HG02884 (cell line): Measurements from ENCODE around the gene EDC3.
"Not testable (repeated sequence)": the region's sequence is repeated elsewhere in the genome, so short reads cannot be mapped to it uniquely, and the experiment has no call there.

Experiments
- ATAC-seq: cut with Tn5 transposase; IDR thresholded peaks from one replicate; pipeline ENCODE4 v1.9.1; 2021; ENCODE audit warnings: mild to moderate bottlenecking, moderate library complexity; ENCODE audit not compliant: unreplicated experiment

Gene EDC3, protein sequence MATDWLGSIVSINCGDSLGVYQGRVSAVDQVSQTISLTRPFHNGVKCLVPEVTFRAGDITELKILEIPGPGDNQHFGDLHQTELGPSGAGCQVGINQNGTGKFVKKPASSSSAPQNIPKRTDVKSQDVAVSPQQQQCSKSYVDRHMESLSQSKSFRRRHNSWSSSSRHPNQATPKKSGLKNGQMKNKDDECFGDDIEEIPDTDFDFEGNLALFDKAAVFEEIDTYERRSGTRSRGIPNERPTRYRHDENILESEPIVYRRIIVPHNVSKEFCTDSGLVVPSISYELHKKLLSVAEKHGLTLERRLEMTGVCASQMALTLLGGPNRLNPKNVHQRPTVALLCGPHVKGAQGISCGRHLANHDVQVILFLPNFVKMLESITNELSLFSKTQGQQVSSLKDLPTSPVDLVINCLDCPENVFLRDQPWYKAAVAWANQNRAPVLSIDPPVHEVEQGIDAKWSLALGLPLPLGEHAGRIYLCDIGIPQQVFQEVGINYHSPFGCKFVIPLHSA

DNA sequence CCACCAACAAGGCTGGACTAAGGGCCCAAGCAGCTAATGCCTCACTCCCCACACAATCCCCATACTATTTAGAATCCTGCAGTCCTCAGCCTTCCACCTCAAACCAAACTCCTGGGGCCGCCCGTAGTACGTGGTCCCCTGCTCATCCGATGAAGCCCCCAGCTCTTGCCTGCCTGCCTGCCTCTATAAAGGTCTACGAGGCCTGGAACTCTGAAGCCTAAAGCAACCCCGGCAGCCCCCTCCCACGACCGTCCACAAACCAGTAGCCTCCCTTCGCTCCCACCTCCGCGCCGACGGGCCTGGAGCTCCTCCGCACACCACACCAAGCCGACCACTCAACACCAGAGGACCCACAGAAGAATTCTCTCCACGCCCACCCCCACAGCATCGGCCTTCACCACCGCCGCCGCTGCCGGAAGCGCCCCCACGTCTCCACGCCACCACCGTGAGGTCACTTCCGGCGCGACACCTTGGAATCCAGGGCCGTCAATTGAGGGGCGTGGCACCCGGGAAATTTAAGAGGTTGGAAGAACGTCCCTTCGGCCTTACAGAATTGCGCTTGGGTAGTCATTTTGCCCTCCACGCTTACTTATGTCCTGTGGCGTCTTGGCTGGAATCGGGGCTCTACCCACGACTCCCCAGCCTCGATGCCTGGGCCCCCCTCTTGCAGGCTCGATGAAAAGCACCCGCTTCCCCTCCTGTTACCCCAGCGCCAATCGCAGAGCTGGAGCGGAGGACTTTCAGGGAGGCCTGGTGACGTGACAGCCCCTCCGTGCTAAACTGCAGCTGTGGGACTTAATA lies at the start of gene EDC3:
TSS of gene EDC3 (minus strand) at position 428 of the 801 bp plus-strand sequence. CDS start 20,900 bp downstream, outside the sequence.
- ATAC-seq = no peak

DNA sequence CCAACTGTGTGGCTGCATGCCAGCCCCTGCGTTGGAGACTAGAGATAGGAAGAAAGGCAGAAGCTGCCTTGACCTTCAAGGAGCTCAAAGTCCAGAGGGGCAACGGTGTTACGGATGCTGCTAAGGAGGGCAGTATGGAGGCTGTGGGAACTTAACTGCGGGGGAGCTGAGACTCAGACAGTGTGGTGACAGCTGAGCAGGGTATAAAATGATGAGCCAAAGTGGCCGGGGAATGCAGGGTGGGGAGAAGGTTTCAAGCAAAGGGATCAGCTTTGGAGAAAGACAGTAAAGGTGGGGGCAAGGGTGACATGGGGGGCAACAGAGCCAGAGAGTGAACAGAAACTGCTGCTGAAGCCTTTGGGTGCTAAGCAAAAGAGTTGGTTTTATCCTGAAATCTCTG lies 46.6 kb upstream of the EDC3 start:
- ATAC-seq = no peak

DNA sequence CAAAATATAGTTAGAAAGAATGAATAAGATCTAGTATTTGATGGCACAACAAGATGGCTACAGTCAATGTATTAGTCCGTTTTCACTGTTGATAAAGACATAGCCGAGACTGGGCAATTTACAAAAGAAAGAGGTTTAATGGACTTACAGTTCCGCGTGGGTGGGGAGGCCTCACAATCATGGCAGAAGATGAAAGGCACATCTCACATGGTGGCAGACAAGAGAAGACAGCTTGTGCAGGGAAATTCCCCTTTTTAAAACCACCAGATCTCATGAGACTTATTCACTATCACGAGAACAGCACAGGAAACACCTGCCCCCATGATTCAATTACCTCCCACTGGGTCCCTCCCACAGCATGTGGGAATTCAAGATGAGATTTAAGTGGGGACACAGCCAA lies 42.4 kb upstream of the EDC3 start:
- ATAC-seq = not testable (repeated sequence)

DNA sequence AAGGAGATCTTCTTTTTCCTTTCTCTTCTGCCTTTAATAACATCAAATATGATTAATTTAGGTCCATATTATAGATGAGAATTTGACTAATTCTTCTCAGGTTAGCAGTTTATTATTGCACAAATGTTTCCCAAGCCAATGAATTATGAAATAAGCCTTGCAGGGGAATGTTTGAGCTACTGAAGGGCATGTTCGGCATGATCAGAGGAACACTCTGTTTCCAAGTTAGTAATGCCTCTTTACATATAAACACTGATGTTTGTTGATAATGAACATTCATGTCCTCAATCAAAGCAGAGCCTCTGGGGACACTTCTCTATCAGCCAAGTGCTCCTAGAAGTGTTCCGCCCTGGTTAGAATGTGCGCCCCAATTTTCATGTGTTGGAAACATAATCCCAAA lies 39.5 kb upstream of the EDC3 start:
- ATAC-seq = no peak

DNA sequence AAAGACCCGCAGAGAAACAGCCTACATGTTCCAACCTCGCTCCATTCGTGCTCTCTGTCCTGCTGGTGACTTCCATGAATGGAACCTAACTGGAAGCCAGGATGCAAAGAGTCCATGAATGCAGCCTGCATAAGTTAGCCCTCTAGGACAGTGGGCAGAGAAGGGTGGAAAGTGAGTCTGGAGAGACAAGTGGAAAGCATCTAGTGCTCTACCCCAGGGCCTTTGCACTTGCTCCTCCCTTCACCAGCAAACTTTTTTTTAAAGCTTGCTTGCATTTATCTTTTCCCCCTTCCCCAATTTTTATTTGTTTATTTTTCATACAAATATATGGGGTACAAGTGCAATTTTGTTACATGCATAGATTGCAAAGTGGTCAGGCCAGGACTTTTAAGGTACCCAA lies 37.4 kb upstream of the EDC3 start:
- ATAC-seq = no peak

DNA sequence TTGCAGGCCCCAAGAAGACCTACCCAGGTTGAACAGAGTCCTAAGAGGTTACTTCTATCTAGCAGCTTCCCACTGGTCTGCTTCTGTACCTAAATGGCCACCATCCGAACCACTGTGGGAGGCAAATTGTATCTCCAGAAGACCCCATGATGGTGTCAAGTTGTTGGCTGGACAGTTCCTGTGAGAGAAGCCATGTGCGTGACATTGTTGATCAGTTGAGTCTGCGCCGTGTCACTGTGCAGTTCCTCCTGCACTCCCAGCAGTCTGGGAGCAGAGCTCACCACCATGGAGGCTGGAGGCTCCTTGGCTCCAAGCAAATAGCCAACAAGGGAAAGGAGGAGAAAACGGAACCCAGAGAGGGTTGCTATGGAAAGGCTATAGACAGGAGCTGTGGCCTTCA lies 37.0 kb upstream of the EDC3 start:
- no peak for ATAC-seq

DNA sequence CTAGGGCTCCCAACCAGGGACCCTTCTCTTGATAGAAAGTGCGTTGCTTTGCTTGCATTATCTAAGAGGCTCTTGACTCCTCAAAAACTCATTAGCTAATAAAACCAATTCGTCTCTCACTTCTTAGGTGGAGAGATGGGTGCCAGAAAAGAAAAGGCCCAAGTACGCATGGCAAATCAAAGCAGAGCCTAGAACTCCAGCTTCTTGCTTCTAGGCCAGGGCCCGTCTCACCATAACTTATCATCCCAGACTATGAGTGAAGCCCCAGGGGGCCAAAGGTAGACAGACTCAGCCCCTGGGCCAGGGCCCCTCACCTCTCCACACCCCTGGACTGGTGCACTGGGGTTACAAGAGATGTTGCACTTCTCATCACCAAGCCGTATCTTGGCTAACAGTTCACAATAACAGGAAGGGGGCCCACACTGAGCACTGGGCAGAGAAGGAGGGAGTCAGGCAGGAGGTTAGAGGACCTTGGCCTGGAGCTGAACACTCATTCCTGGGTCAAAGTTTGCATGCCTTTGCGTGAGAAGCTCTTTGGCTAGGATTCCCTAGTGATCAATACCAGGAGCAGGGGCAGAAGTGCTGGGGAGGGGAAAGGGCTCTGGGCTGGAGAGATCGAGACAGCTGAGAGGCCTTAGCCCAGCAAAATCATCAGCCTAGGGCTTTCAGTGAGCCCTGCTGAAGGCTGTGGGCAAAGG lies 34.9 kb upstream of the EDC3 start:
- no peak for ATAC-seq

DNA sequence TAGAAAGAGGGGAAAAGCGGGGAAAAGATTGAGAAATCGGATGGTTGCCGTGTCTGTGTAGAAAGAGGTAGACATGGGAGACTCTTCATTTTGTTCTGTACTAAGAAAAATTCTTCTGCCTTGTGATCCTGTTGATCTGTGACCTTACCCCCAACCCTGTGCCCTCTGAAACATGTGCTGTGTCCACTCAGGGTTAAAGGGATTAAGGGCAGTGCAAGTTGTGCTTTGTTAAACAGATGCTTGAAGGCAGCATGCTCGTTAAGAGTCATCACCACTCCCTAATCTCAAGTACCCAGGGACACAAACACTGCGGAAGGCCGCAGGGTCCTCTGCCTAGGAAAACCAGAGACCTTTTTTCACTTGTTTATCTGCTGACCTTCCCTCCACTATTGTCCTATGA lies 33.5 kb upstream of the EDC3 start:
- not testable (repeated sequence) for ATAC-seq

DNA sequence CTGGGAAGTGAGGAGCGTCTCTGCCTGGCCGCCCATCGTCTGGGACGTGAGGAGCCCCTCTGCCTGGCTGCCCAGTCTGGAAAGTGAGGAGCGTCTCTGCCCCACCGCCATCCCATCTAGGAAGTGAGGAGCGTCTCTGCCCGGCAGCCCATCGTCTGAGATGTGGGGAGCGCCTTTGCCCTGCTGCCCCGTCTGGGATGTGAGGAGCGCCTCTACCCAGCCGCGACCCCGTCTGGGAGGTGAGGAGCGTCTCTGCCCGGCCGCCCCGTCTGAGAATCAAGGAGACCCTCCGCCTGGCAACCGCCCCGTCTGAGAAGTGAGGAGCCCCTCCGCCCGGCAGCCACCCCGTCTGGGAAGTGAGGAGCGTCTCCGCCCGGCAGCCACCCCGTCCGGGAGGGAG lies 32.9 kb upstream of the EDC3 start:
- not testable (repeated sequence) for ATAC-seq

DNA sequence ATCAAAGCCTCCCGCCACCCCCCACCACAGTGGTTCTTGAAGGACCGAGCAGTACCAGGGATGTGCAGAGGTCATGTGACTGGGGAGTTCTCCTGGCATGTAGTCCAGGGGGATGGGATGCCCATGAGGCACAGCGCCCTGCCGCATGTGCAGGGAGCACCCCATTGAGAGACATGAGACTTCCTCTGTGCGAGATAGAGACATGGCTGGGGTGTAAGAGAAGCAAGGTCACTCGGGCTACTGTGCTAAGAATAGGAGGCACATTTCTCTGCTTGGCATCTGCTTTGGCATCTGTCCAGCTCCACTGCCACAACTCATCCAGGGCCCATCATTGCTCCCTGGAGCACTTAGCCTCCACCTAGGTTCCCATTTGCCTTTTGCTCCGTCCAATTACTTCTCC lies 31.9 kb upstream of the EDC3 start:
- ATAC-seq = no peak

DNA sequence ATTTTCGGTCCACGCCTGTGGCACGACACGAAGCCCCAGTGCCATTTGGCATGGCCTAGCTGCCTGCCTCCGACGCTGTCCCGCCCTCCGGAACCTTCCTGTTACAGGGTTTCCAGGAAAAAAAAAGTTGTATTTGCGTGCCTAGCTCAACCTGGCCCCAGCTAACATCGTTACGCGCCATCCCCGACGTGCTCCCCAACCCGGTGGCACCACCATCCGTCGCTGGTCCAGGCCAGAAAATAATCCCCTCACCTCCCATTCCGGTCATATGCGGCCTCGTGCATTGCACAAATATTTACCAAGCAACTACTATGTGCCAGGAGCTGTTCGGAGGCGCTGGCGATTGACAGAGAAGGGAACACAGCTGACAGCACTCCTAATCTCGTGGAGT lies 30.9 kb upstream of the EDC3 start:
- no peak for ATAC-seq

DNA sequence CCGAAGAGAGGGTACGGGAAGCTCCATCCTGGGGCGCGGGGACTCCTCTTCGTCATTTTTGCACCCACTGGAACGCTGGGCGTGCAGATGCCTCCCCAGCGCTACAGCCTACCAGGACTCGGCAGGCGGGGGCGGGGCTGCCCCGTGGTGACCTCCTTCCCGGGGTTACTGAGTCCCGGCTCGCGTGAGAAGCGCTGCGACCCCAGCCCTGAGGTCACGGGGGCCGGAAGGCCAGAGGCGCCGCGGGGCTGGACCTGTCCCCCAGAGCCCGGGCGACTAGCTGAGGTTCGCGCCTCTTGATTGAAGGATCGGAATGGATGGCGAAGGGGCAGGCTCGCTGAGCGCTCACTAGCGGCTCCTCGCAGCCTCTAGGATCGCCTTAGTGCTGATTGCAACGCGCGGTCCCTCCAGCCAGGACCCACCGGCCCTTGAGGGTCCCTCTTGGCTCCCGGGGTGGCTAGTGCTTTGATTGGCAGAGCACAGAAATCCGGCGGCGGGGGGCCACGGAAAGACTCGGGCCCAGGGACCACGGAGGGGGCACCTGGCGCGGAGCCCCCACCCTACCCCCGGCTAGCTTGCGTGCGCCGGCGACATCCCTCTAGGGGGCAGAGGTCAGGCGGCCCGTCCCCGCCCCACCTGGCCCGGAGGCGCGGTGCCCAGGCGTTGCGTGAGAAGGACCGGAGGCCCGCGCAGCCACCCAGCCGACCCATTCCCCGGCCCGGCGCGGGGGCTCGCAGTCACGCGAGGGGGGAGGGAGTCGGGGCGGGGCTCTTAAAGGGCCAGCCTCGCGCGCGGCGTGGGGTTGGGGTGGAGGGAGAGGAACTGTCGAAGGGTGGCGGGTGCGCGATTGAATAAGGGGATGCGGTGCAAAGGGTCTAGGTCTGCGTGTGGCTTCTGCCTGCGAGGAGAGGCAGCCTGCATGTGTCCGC lies 30.3 kb upstream of the EDC3 start:
- no peak for ATAC-seq

DNA sequence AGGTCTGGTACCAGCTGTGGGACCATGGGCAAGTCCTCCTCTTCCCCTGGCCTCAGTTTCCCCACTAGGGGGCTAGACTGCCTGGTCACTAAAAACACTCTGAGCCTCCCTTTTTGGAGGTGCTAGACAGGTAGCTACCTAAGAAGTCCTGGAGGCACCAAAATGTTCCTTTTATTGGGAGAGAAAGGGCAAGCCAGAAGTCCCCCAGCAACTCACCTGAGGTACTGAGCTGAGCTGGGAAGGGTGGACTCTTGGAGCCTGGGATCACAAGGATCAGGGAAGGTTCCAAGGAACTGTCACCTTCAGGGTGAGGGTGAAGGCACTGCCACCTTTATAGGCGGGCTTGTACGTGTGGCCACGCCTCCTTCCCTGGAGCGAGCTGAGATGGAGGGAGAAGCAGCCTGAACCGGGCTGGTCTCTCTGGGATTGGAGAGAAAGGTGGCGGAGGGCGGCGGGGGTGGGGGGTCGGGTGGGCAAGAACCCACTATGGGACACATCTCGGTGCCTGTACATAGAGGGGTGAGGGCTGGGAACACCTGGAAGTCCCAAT lies 29.5 kb upstream of the EDC3 start, which contains the start of gene CYP1A1:
TSS of gene CYP1A1 (minus strand) at position 304 of the 550 bp plus-strand sequence. CDS start 2,431 bp downstream, outside the sequence.
- ATAC-seq = no peak

DNA sequence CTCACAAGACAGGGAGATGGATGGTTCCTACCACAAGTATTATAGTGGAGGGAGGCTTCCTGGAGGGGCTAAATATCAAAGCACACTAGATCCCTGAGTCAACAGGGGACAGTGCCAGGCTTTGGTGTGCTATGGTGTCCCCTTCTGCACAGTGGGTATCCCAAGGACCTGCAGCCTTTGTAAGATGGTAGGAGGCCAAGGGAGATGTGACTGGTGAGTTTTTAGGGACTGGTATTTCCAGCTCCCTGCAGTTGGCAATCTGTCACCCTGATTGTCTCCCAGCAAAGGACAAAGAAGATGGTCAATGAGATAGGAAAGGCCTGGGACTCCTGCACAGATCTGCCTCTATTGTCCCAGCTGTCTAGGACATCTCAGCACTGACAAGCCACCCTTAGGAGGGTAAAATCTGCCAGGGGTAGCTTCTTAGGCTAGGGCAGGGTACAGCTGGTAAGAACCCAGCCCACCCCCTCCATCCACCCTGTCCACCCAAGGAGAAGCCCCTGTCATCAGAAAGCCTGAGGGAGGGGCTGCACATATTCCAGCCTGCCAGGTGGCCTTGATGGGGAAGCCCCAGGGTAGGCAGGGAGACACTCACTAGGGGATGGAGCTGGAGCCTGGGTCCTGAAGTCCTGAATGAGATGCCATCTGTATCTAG lies 28.9 kb upstream of the EDC3 start:
- no peak for ATAC-seq

DNA sequence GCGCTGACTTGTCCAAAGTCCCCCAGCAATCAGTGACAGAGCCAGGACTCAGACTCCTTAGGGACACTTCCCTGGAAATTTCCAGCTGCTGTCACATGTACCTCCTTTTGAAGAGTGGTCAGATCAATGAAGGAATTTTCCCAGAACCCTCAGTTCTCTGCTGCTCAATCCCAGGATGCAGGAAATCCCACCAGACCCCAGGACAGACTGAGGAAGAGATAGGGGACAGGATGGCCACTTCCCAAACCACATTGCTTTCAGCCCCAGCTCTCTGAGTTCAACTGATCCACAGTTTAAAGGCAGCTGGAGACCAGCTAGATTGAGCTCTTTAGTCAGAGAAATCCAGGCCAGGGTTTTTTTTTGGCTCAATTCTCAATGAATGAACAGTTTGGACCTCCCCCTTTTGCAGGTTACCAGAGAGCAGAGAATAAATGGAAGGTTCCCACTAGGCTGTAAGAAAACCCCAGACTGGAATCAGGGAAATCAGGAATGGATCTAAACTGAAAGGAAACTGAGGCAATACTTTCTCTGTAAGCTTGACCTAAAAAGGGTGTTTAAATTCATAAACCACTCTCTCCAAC lies 28.0 kb upstream of the EDC3 start:
- ATAC-seq = no peak

DNA sequence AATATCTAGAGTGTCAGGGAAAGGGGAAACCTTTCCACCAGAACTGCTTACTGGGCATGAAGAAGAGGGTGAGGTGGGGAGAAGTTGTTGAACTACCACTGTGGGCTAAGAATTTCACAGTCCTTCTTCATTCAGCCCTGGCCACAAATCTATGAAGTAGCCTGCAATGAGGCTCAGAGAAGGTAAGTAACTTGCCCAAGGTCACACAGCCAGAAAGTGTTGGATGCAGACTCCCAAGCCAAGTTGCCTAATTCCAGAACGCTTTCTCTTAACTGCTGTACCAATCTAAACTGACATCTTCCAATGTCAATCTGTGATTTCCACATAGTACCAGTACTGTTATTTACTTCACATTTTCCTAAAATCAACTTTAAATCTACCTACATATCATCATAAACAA lies 27.4 kb upstream of the EDC3 start:
- no peak for ATAC-seq

DNA sequence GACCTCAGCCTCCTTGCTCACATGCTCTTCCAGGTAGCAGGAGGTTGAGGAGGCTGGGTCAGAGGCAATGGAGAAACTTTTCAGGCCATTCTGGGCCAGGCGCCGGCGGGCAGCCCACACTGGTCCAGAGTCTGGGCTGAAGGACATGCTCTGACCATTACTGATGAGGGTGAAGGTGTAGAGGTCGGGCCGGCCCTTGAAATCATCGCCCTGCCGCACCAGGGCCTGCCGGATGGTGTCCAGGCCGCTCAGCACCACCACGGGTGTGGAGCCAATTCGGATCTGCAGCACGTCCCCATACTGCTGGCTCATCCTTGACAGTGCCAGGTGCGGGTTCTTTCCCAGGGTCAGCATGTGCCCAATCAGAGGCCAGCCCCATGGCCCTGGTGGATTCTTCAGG lies 26.8 kb upstream of the EDC3 start:
- ATAC-seq = no peak

DNA sequence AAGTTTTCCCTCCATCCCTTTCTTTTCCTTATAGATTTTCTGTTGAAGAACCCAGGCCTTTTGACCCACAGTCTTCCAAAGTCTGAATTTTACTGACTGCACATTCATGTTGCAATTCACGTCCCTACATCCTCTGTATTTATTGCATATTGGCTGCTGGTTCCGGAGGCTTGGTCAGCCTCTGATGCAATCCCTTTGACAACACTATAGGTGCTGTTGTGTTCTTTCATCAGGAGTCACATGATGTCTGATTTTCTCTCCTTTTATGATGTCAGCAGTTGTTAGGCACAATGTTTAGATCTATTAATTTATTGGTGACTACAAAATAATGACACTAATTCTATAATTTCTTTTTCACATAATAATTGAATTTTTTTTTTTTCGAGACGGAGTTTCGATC lies 20.8 kb upstream of the EDC3 start:
- ATAC-seq = no peak

DNA sequence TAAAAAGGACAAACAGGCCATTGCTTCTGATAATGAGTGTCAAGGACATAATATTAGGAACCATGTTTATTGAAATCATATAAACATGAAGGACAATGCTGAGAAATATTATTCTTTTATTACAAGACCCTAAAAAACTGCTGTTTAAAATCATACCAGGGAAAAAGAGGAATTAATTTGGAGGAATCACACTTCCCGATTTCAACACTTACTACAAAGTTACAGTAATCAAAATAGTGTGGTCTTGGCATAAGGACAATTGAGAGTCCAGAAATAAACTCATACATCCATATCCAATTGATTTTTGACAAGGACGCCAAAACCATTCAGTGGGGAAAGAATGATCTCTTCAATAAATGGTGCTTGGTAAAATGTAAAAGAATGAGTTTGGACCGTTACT lies 16.5 kb upstream of the EDC3 start:
- no peak for ATAC-seq
